Pancreas (tissue), 10 donors: ENCODE measurements around the gene ZNHIT2. TPM values are rescaled to one million over a fixed set of nuclear protein-coding genes. Genes with fewer than 3 reads are reported as not detected.

Source experiments
- ATAC-seq, 4 donors: fragments of 200-7000 bp; cut with Tn5 transposase; one replicate each; pipeline versions ENCODE4 v1.8.0 to v1.9.1; 2020; ENCODE audit warnings: mild to moderate bottlenecking in 4 of 4, moderate library complexity in 4 of 4
- DNase-seq, 6 donors: peaks; one replicate each; pipeline ENCODE4 v3.0.0-alpha.2; 2020
- FAIRE-seq: peaks from 2 replicates; lab custom pipeline; 2012; peaks lifted over from hg19 to GRCh38; lab: Jason Lieb, UNC
- H3K27ac ChIP-seq, 4 donors: fragments of 200-600 bp; sonication (generic); 1 replicate in 3 of 4; 2 replicates in 1 of 4; pipeline versions ENCODE4 v1.5.0 to v1.8.0; 2020
- H3K27me3 ChIP-seq, 4 donors: fragments of 200-600 bp; one replicate each; pipeline ENCODE4 v1.8.0; 2021
- H3K36me3 ChIP-seq, 3 donors: fragments of 200-600 bp; sonication (generic) in 1 of 3; one replicate each; pipeline versions ENCODE4 v1.5.0 to v1.8.0; 2020 to 2021
- H3K4me1 ChIP-seq, 3 donors: fragments of 200-600 bp; one replicate each; pipeline ENCODE4 v1.8.0; 2021
- H3K4me3 ChIP-seq, 4 donors: fragments of 200-600 bp; sonication (generic) in 2 of 4; one replicate each; pipeline versions ENCODE4 v1.5.0 to v1.8.0; 2020 to 2021
- H3K9me3 ChIP-seq, 4 donors: fragments of 200-600 bp; one replicate each; pipeline ENCODE4 v1.8.0; 2021
- CTCF ChIP-seq, 4 donors: fragments of 200-600 bp; sonication (generic) in 3 of 4; IDR thresholded peaks; one replicate each; pipeline versions ENCODE4 v1.5.0 to v1.8.0; 2021; ENCODE audit warnings: antibody characterized with exemption in 4 of 4
- WGBS, 2 donors: extraction: QIAGEN DNeasy Blood & Tissue Kit; methylation state at CpG; one replicate each; pipeline ENCODE4 v1.1.7; 2013; 5-methylcytosine and 5-hydroxymethylcytosine counted together
- intact Hi-C, 3 donors: fragments of 100-400 bp; cut with DNase I; formaldehyde crosslinking; loops; one replicate each; pipeline versions ENCODE4 v1.11.1 to v1.14.2; 2022
- polyA plus RNA-seq, 2 donors: library from polyadenylated mRNA; stranded (reverse); fragments of 200-250 nt; gene quantifications; one replicate each; pipeline ENCODE4 v1.2.3, GENCODE V29; 2013
- total RNA-seq, 6 donors: library from RNA; stranded (reverse); fragmentation: NEBNext Ultra II Directional in 4 of 6; extraction: Animal tissue kit (Norgen Biotek cat#: 25700) in 4 of 6; gene quantifications; one replicate each; pipeline versions ENCODE4 v1.2.1 to v1.2.4, GENCODE V29; 2021 to 2023
- donor health status: healthy with polysubstance abuse.
- donor health status: DM: no; HTN: no; CAD: no; lungs with moderate emphysema.
- donor health status: DM: no; HTN: no; CAD: no.
- donor health status: control.
- donor health status: control.
- donor health status: Bipolar disorder and iron deficiency.
- donor health status: DM: yes; HTN: yes; CAD: no.
- donor health status: DM: no; HTN: no; CAD: no.
- donor health status: DM: no; HTN: no; CAD: no.
- donor health status: DM: yes; HTN: yes; CAD: no.

The ZNHIT2 gene
- total and polyA plus RNA-seq, 8 donors = 4.3 to 17.8 (median 7.4) TPM

- Histone ChIP-seq H3K27ac (no peak overlapping the region), H3K36me3 (peaks cover 0 to 23% (median 7%) of the 10 kb centered on the region in 3 donors), H3K9me3 (no peaks in the 10 kb centered on the region), H3K4me3 (no peak overlapping the region), H3K27me3 (no peaks in the 10 kb centered on the region), H3K4me1 (peaks cover 30 to 37% (median 37%) of the 10 kb centered on the region in 3 donors)
- no peak for TF ChIP-seq CTCF (IDR thresholded peaks at IDR 0.05)
- ATAC-seq (no peak), DNase-seq (no peak), FAIRE-seq (no peak)
- intact Hi-C loops = loop anchor here in 1 of 3 donors (10.0 kb wide), 1 partner anchor 252 kb away; no protein-coding TSS in a partner anchor
- WGBS, 2 donors = 95 to 96% methylated on average over 15 of the region's 15 CpGs
These were observed 10.4 kb downstream of the ZNHIT2 start for GRCh38 chr11:65107078-65107477.

- intact Hi-C loops = loop anchor here in 1 of 3 donors (10.0 kb wide), 1 partner anchor 250 kb away; no protein-coding TSS in a partner anchor
- DNase-seq (no peak), ATAC-seq (peak in 2 of 4 donors; percentile 17 to 32), FAIRE-seq (no peak)
- Histone ChIP-seq H3K4me1 (peaks cover 41 to 45% (median 42%) of the 10 kb centered on the region in 3 donors), H3K36me3 (peaks cover 0 to 21% (median 7%) of the 10 kb centered on the region in 3 donors), H3K27ac (peak overlapping the region in 3 of 4 donors; percentile 33 to 74 (median 35)), H3K4me3 (no peak overlapping the region), H3K9me3 (no peaks in the 10 kb centered on the region), H3K27me3 (no peaks in the 10 kb centered on the region)
- WGBS, 2 donors = 15 to 21% methylated on average over 4 of the region's 4 CpGs
- no peak for TF ChIP-seq CTCF (IDR thresholded peaks at IDR 0.05)
These were observed 12.9 kb downstream of the ZNHIT2 start for GRCh38 chr11:65104628-65105027.

- H3K27me3 ChIP-seq = no peaks in the 10 kb centered on the region
- peaks cover 0 to 12% (median 4%) of the 10 kb centered on the region in 3 donors for H3K36me3 ChIP-seq
- intact Hi-C loops = loop anchor here in 1 of 3 donors (10.0 kb wide), 1 partner anchor 249 kb away; no protein-coding TSS in a partner anchor
- H3K9me3 ChIP-seq = no peaks in the 10 kb centered on the region
- no peak for ATAC-seq
- peak overlapping the region in 3 of 4 donors; percentile 33 to 74 (median 35) for H3K27ac ChIP-seq
- DNase-seq = no peak
- no peak for FAIRE-seq
- peaks cover 41 to 45% (median 43%) of the 10 kb centered on the region in 3 donors for H3K4me1 ChIP-seq
- TF ChIP-seq CTCF (IDR thresholded peaks at IDR 0.05) = no peak
- H3K4me3 ChIP-seq = no peak overlapping the region
These were observed 14.0 kb downstream of the ZNHIT2 start for GRCh38 chr11:65103476-65103875.

GRCh38 chr11:65102142-65103095, 15.1 kb downstream of the ZNHIT2 start:
- no peak for FAIRE-seq
- Histone ChIP-seq H3K4me1 (peaks cover 41 to 47% (median 45%) of the 10 kb centered on the region in 3 donors), H3K27ac (peak overlapping the region in 2 of 4 donors; percentile 28 to 74), H3K27me3 (no peaks in the 10 kb centered on the region), H3K36me3 (peaks cover 0 to 9% (median 0%) of the 10 kb centered on the region in 3 donors), H3K4me3 (no peak overlapping the region), H3K9me3 (no peaks in the 10 kb centered on the region)
- no peak for TF ChIP-seq CTCF (IDR thresholded peaks at IDR 0.05)
- peak; percentile 67 to 78 (median 72) for ATAC-seq
- peak in 1 of 6 donors; percentile 53 for DNase-seq
- 58 to 60% methylated on average over 8 of the region's 8 CpGs for WGBS, 2 donors
- intact Hi-C loops = loop anchor here in 1 of 3 donors (10.0 kb wide), 1 partner anchor 248 kb away; no protein-coding TSS in a partner anchor
